ENCODE measurements around the gene SERPINA1.

The SERPINA1 gene

GRCh38 chr14:94380225-94381148, 7.9 kb downstream of the SERPINA1 start:
- H3K9ac ChIP-seq (ENCODE audit: low read depth, low read length): no peak overlapping the region
- H3K9me3 ChIP-seq (ENCODE audit: insufficient read depth, low read depth, low read length): no peaks in the 10 kb centered on the region
- no peaks in the 10 kb centered on the region for H3K27me3 ChIP-seq (ENCODE audit: insufficient read depth, low read length)
- H3K36me3 ChIP-seq (ENCODE audit: insufficient read depth, low read depth, low read length): no peaks in the 10 kb centered on the region
- no peak overlapping the region for H3K27ac ChIP-seq (ENCODE audit: low read length)
- H3K4me1 ChIP-seq (ENCODE audit: insufficient read depth, low read length): peaks cover 8% of the 10 kb centered on the region; the same call in 1 of the 2 replicates
- H3K4me3 ChIP-seq (ENCODE audit: low read length): no peak overlapping the region

DNA sequence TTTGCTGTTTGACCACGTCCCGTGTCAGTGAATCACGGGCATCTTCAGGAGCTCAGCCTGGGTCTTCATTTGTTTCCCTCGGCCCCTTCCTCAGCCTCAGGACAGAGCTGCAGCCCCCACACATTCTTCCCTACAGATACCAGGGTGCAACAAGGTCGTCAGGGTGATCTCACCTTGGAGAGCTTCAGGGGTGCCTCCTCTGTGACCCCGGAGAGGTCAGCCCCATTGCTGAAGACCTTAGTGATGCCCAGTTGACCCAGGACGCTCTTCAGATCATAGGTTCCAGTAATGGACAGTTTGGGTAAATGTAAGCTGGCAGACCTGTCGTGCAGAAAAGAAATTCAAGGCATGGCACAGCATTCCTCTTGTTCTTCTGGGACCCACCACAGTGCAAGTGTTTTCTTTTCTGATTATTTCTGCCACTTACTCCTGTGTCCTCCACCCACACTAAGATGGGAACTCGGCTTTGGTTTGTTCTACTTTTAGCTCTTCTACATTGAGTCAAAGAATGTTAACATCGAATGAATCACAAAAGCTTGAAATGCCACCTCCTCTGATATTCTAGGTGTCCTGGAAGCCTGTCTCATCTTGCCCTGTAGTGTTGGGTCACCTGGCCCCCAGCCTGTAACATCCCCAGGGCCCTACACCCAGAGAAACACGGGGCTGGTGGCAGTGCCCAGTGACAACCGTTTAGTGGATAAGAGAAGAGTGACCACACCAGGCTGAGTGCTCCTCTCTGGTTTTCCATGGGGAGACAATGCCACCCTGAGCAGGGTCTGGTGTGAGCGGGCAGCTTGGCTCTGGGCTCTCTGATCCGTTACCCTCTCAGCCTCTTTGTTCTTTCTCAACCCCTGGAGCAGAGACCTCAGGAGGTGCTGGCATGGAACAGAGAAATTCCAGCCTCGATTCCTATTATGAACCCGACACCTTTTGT, 8.8 kb downstream of the SERPINA1 start:
- Histone ChIP-seq H3K4me1 (ENCODE audit: insufficient read depth, low read length) (peaks cover 17% of the 10 kb centered on the region; the same call in 1 of the 2 replicates), H3K9me3 (ENCODE audit: insufficient read depth, low read depth, low read length) (no peaks in the 10 kb centered on the region), H3K4me3 (ENCODE audit: low read length) (no peak overlapping the region), H3K36me3 (ENCODE audit: insufficient read depth, low read depth, low read length) (no peaks in the 10 kb centered on the region), H3K9ac (ENCODE audit: low read depth, low read length) (no peak overlapping the region), H3K27ac (ENCODE audit: low read length) (no peak overlapping the region), H3K27me3 (ENCODE audit: insufficient read depth, low read length) (no peaks in the 10 kb centered on the region)

- Histone ChIP-seq H3K9ac (ENCODE audit: low read depth, low read length) (no peak overlapping the region), H3K27ac (ENCODE audit: low read length) (no peak overlapping the region), H3K4me3 (ENCODE audit: low read length) (no peak overlapping the region), H3K27me3 (ENCODE audit: insufficient read depth, low read length) (no peaks in the 10 kb centered on the region), H3K9me3 (ENCODE audit: insufficient read depth, low read depth, low read length) (no peaks in the 10 kb centered on the region), H3K36me3 (ENCODE audit: insufficient read depth, low read depth, low read length) (no peaks in the 10 kb centered on the region), H3K4me1 (ENCODE audit: insufficient read depth, low read length) (peaks cover 17% of the 10 kb centered on the region; the same call in 1 of the 2 replicates)
These were observed 9.7 kb downstream of the SERPINA1 start for GRCh38 chr14:94378527-94379290.

DNA sequence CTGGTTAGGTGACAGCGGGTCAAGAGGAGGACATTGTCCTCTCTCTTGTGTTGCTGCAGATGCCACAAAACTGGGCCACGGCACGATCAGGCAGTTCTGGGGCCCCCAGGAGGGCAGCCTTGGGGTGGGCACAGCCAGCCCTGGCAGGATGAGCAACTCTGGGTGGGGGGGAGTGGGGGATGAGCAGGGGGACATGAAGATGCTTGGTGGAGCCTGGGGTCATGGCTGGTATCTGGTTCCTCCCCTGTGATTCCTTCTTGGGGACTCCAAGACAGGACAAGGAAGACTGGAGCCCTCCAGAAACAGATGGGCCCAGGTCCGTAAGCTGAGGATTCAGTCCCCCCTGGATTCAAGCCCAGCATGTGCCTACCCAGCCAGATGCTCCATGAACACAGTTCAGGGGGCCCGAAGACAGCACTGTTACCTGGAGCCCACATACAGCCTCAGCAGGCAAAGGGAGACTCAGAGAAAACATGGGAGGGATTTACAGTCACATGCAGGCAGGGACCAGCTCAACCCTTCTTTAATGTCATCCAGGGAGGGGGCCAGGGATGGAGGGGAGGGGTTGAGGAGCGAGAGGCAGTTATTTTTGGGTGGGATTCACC, 10.4 kb downstream of the SERPINA1 start:
- Histone ChIP-seq H3K4me1 (ENCODE audit: insufficient read depth, low read length) (peaks cover 12% of the 10 kb centered on the region; the same call in 1 of the 2 replicates), H3K9me3 (ENCODE audit: insufficient read depth, low read depth, low read length) (no peaks in the 10 kb centered on the region), H3K36me3 (ENCODE audit: insufficient read depth, low read depth, low read length) (no peaks in the 10 kb centered on the region), H3K9ac (ENCODE audit: low read depth, low read length) (no peak overlapping the region), H3K4me3 (ENCODE audit: low read length) (no peak overlapping the region), H3K27ac (ENCODE audit: low read length) (no peak overlapping the region), H3K27me3 (ENCODE audit: insufficient read depth, low read length) (no peaks in the 10 kb centered on the region)

GRCh38 chr14:94376976-94377865, 11.2 kb downstream of the SERPINA1 start:
- Histone ChIP-seq H3K27ac (ENCODE audit: low read length) (no peak overlapping the region), H3K9me3 (ENCODE audit: insufficient read depth, low read depth, low read length) (no peaks in the 10 kb centered on the region), H3K4me3 (ENCODE audit: low read length) (no peak overlapping the region), H3K27me3 (ENCODE audit: insufficient read depth, low read length) (no peaks in the 10 kb centered on the region), H3K9ac (ENCODE audit: low read depth, low read length) (no peak overlapping the region), H3K36me3 (ENCODE audit: insufficient read depth, low read depth, low read length) (no peaks in the 10 kb centered on the region), H3K4me1 (ENCODE audit: insufficient read depth, low read length) (peaks cover 12% of the 10 kb centered on the region; the same call in 1 of the 2 replicates)

GRCh38 chr14:94376108-94376975, 12.1 kb downstream of the SERPINA1 start:
- Histone ChIP-seq H3K27me3 (ENCODE audit: insufficient read depth, low read length) (no peaks in the 10 kb centered on the region), H3K4me1 (ENCODE audit: insufficient read depth, low read length) (peaks cover 12% of the 10 kb centered on the region; the same call in 1 of the 2 replicates), H3K4me3 (ENCODE audit: low read length) (no peak overlapping the region), H3K9me3 (ENCODE audit: insufficient read depth, low read depth, low read length) (no peaks in the 10 kb centered on the region), H3K9ac (ENCODE audit: low read depth, low read length) (no peak overlapping the region), H3K27ac (ENCODE audit: low read length) (no peak overlapping the region), H3K36me3 (ENCODE audit: insufficient read depth, low read depth, low read length) (no peaks in the 10 kb centered on the region)

- H3K36me3 ChIP-seq (ENCODE audit: insufficient read depth, low read depth, low read length): no peaks in the 10 kb centered on the region
- H3K4me1 ChIP-seq (ENCODE audit: insufficient read depth, low read length): peaks cover 12% of the 10 kb centered on the region; the same call in 1 of the 2 replicates
- H3K27ac ChIP-seq (ENCODE audit: low read length): no peak overlapping the region
- H3K4me3 ChIP-seq (ENCODE audit: low read length): no peak overlapping the region
- H3K9ac ChIP-seq (ENCODE audit: low read depth, low read length): no peak overlapping the region
- no peaks in the 10 kb centered on the region for H3K27me3 ChIP-seq (ENCODE audit: insufficient read depth, low read length)
- H3K9me3 ChIP-seq (ENCODE audit: insufficient read depth, low read depth, low read length): no peaks in the 10 kb centered on the region
These were observed 12.8 kb downstream of the SERPINA1 start for GRCh38 chr14:94375552-94376107.

DNA sequence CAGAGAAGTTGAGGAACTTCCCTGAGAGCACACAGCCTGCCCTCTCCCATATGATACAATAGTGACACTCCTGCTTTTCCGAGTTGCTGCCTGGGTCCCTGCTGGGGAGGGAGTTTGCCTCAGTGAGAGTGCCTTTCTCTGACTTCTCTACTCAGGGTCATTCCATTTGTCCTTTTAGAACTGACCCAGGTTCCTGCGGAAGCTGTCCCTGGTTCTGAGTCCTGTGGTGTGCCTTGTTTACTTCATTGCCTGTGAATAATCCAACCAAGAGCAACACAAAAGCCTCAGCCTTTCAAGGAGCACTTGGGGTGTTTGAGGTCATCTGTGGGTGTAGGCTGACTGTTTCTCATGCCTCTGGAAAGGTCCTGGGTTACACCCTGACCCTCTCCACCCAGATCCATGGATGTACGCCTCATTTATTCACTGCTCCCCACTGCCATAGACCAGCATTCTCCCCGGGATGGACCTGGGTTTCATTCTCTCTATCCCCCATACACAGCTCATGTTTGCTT, 13.6 kb downstream of the SERPINA1 start:
- H3K9me3 ChIP-seq (ENCODE audit: insufficient read depth, low read depth, low read length): no peaks in the 10 kb centered on the region
- H3K36me3 ChIP-seq (ENCODE audit: insufficient read depth, low read depth, low read length): no peaks in the 10 kb centered on the region
- no peak overlapping the region for H3K9ac ChIP-seq (ENCODE audit: low read depth, low read length)
- H3K27me3 ChIP-seq (ENCODE audit: insufficient read depth, low read length): no peaks in the 10 kb centered on the region
- H3K27ac ChIP-seq (ENCODE audit: low read length): no peak overlapping the region
- no peak overlapping the region for H3K4me3 ChIP-seq (ENCODE audit: low read length)
- peaks cover 12% of the 10 kb centered on the region; the same call in 1 of the 2 replicates for H3K4me1 ChIP-seq (ENCODE audit: insufficient read depth, low read length)

DNA sequence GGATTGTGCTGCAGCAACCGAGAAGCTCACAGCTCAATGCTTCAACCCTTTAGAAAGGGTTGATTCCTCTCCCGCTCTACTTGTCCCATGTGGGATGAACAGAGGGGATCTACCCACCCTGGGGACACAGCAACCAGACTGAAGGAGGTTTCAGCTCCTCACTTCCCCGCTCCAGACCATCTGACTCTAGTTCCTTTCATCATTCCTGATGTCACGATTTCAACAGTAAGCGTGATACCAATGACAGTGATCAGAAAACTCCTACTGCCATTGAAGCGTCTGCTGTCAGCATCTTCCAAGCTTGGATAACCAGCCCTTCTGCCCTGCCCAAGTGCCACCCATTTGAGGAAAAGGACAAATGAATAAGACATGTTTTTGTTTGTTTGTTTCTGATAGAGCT, 14.3 kb downstream of the SERPINA1 start:
- Histone ChIP-seq H3K4me3 (ENCODE audit: low read length) (no peak overlapping the region), H3K27ac (ENCODE audit: low read length) (no peak overlapping the region), H3K9ac (ENCODE audit: low read depth, low read length) (no peak overlapping the region), H3K9me3 (ENCODE audit: insufficient read depth, low read depth, low read length) (no peaks in the 10 kb centered on the region), H3K36me3 (ENCODE audit: insufficient read depth, low read depth, low read length) (no peaks in the 10 kb centered on the region), H3K4me1 (ENCODE audit: insufficient read depth, low read length) (peaks cover 12% of the 10 kb centered on the region; the same call in 1 of the 2 replicates), H3K27me3 (ENCODE audit: insufficient read depth, low read length) (no peaks in the 10 kb centered on the region)
